NCI-H2107 treated with DMSO at 0.1 percent for 48 hours (cell line): ENCODE results near the gene GUCY2C.

Experiments
- DNase-seq: peaks from one replicate; lab custom pipeline; 2025; ENCODE audit not compliant: unreplicated experiment; lab: John Stamatoyannopoulos, UW

The GUCY2C gene

GRCh38 chr12:14575585-14575984, 120.8 kb downstream of the GUCY2C start:
- no peak for DNase-seq

GRCh38 chr12:14573118-14573517, 123.3 kb downstream of the GUCY2C start:
- DNase-seq = no peak

GRCh38 chr12:14572401-14572800, 124.0 kb downstream of the GUCY2C start:
- DNase-seq = no peak

- DNase-seq = no peak
Observed at GRCh38 chr12:14571779-14572178, 124.6 kb downstream of the GUCY2C start.

- no peak for DNase-seq
Observed at GRCh38 chr12:14570231-14570630, 126.2 kb downstream of the GUCY2C start.

- no peak for DNase-seq
Observed at GRCh38 chr12:14567351-14568162, 128.8 kb downstream of the GUCY2C start, which contains the start of gene PLBD1. PLBD1 (minus strand) TSS chr12:14567883; CDS start chr12:14567696, 187 bp downstream.

GRCh38 chr12:14564336-14564959, 132.0 kb downstream of the GUCY2C start:
- DNase-seq = no peak

GRCh38 chr12:14563046-14563445, 133.4 kb downstream of the GUCY2C start:
- DNase-seq = no peak
